NCI-H69 (cell line): ENCODE data around the gene FA2H.
A peak's percentile ranks its signal among the peaks of the same experiment; 100 is the strongest.
"Not testable (repeated sequence)": the region's sequence is repeated elsewhere in the genome, so short reads cannot be mapped to it uniquely, and the experiment has no call there.

Experiments used
- DNase-seq: peaks from one replicate; lab custom pipeline; 2025; lab: John Stamatoyannopoulos, UW

Gene FA2H

GRCh38 chr16:74673876-74674275, 100.7 kb downstream of the FA2H start:
- DNase-seq, result no peak

GRCh38 chr16:74668877-74669276, 105.7 kb downstream of the FA2H start:
- not testable (repeated sequence) for DNase-seq

DNA sequence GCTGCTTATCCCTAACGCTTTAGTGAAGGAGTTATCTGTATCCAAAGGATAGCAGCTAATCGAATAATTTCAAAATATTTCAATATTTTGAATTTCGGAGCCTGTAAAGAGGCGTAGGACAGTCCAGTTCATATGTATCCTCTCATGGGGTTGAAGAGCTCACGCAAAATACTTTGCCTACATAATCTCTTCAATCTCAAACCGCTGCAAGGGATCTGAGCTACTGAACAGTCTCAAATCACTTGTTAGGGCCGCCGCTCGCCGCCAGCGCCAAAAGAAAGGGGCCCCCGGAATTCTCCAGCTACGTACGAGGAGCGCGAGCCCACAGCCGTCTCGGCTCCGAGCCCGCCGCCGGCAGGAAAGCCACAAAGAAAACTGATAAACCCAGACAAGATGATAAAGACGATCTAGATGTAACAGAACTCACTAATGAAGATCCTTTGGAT, 107.3 kb downstream of the FA2H start:
- no peak for DNase-seq

DNA sequence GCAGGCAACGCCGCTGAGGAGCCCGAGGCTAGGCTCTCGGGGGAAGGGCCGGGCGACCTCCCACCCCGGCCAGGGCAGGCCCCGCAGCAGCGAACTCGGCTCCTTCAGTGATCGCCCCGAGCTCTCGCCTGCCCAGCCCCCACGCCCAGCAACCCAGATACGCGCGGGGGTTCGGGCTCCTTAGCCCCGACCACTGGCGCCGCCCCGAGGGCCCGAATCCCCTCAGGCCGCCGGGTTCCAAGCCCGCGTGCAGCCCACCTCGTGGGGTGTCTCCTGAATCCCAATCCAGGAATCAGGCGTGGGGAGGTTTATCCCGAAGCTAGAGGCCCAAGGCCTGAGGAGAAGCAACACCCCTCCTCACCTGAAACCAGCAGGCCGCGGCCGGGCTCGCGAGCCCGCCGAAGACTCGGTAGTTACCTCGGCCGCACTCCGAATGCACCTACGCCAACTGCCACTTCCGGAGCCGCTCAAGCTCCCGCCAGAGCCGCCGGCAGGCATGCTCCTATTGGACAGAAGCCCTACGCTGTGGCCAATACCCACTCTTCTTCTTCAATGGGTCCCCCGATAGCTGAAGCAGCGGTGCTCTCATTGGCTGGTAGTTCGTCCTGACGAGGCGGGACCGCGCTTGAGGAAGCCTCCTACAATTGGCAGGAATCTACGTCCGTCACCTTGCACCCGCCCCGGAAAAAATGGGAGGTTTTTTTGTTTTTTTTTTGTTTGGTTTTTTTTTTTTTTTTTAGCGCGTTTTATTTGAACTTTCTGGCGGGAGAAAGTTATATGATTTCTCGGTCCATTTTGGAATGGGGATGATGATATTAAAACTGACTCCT, 108.0 kb downstream of the FA2H start, which contains the start of gene RFWD3:
TSS of gene RFWD3 (minus strand) at position 453 of the 830 bp plus-strand sequence. CDS start 5,428 bp downstream, outside the sequence.
- DNase-seq, result peak; percentile 97

GRCh38 chr16:74666010-74666421, 108.6 kb downstream of the FA2H start:
- no peak for DNase-seq
